ENCODE measurements around the gene HECTD4. TPM values are rescaled to one million over a fixed set of nuclear protein-coding genes. Genes with fewer than 3 reads are reported as not detected.
A peak's percentile ranks its signal among the peaks of the same experiment; 100 is the strongest.

The HECTD4 gene
- total RNA-seq, 1 experiment from 2014 or later: 30.0 TPM

- H3K4me3 Mint-ChIP-seq: no peak overlapping the region
- Histone ChIP-seq H3K56ac (ENCODE audit: insufficient read length, low read depth, low read length) (no peak overlapping the region), H4K20me1 (ENCODE audit: control insufficient read depth, insufficient read depth, insufficient read length) (no peaks in the 10 kb centered on the region), H3K27me3 (ENCODE audit: insufficient read depth, low read length) (no peaks in the 10 kb centered on the region), H2BK15ac (ENCODE audit: low read depth, low read length) (no peak overlapping the region), H4K5ac (ENCODE audit: insufficient read length, low read depth, low read length) (no peak overlapping the region), H2BK12ac (ENCODE audit: insufficient read length, low read depth, low read length) (no peak overlapping the region), H3K18ac (ENCODE audit: insufficient read length, low read depth, low read length) (no peak overlapping the region), H3K14ac (ENCODE audit: insufficient read depth, low read length) (no peak overlapping the region), H3K27ac (ENCODE audit: insufficient read length, low read depth, low read length) (no peak overlapping the region), H3K79me2 (ENCODE audit: insufficient read depth, low read length) (no peaks in the 10 kb centered on the region), H3K4me1 (ENCODE audit: insufficient read depth, low read length) (no peaks in the 10 kb centered on the region), H2BK20ac (ENCODE audit: low read depth, low read length, poor library complexity, severe bottlenecking) (no peak overlapping the region), H2BK120ac (ENCODE audit: low read depth, low read length, poor library complexity, severe bottlenecking) (no peak overlapping the region), H4K91ac (ENCODE audit: insufficient read length, low read depth, low read length) (no peak overlapping the region), H3K23ac (ENCODE audit: insufficient read length, low read depth, low read length) (no peak overlapping the region), H2AFZ (ENCODE audit: low read length) (no peak overlapping the region), H3K4me2 (ENCODE audit: insufficient read depth, insufficient read length, low read length) (no peak overlapping the region), H3T11ph (ENCODE audit: low read length) (no peak overlapping the region), H2BK5ac (ENCODE audit: insufficient read length, low read length) (no peak overlapping the region), H3K4ac (ENCODE audit: low read depth, low read length) (no peak overlapping the region), H4K8ac (replicated peaks; ENCODE audit: insufficient read length, low read depth, low read length) (no peak overlapping the region), H3K9ac (ENCODE audit: extremely low read depth, insufficient read length, low read length) (no peak overlapping the region), H3K23me2 (ENCODE audit: insufficient read length, low read depth, low read length, poor library complexity, severe bottlenecking) (no peaks in the 10 kb centered on the region), H2AK5ac (ENCODE audit: insufficient read length, low read length) (no peak overlapping the region), H3K9me3 (ENCODE audit: control insufficient read depth, low read depth, low read length) (no peaks in the 10 kb centered on the region), H3K79me1 (ENCODE audit: insufficient read depth, low read depth, low read length, poor library complexity, severe bottlenecking) (no peaks in the 10 kb centered on the region)
- no peak for TF ChIP-seq CTCF (conservative IDR thresholded peaks at IDR 0.05)
- H3K27me3 Mint-ChIP-seq (ENCODE audit: low read depth): no peaks in the 10 kb centered on the region
- H3K36me3 Mint-ChIP-seq (ENCODE audit: insufficient read depth in 1 of 3, low read depth in 3 of 3): peaks cover 9 to 55% (median 29%) of the 10 kb centered on the region in 3 experiments; a peak in 6 of 7 replicates
- no CpG with 5 or more reads among the region's 2 CpGs for WGBS (ENCODE audit: extremely low coverage, insufficient read length, low lambda C conversion rate)
- peaks cover 0 to 6% of the 10 kb centered on the region in 2 experiments; a peak in 2 of 4 replicates for H3K4me1 Mint-ChIP-seq
- no peaks in the 10 kb centered on the region for H3K9me3 Mint-ChIP-seq
- H3K27ac Mint-ChIP-seq: peak overlapping the region in 2 of 3 experiments; percentile 16 to 64; a peak in 3 of 7 replicates
- no peak for DNase-seq
Measured at GRCh38 chr12:112191201-112191600, 191.0 kb downstream of the HECTD4 start.

All from H9 (cell line).